Endothelial cell of umbilical vein (primary cell): ENCODE results near the gene ARPIN. TPM values are rescaled to one million over a fixed set of nuclear protein-coding genes. Genes with fewer than 3 reads are reported as not detected.
"Not testable (repeated sequence)": the region's sequence is repeated elsewhere in the genome, so short reads cannot be mapped to it uniquely, and the experiment has no call there.

Source experiments
- BruUV-seq: library from RNA; stranded (reverse); fragments of 400-500 nt; replicated peaks from 2 replicates; lab custom pipeline; 2021; lab: Mats Ljungman, UMichigan
- CTCF ChIA-PET: fragments of 300-600, 350-600 bp; sonication (Branson Sonifier 250); formaldehyde crosslinking; loops from one replicate; lab custom pipeline; 2021; ENCODE audit warnings: antibody characterized with exemption, inconsistent platforms; lab: Charles Lee
- POLR2A ChIA-PET: fragments of 300-600, 350-600 bp; sonication (Branson Sonifier 250); formaldehyde crosslinking; loops from one replicate; lab custom pipeline; 2021; ENCODE audit warnings: antibody characterized with exemption, inconsistent platforms; lab: Charles Lee
- DNase-seq: peaks from one replicate; pipeline ENCODE4 v3.0.0-alpha.2; 2011; ENCODE audit warnings: low read depth, low spot score
- FAIRE-seq: peaks from 2 replicates; lab custom pipeline; 2011; peaks lifted over from hg19 to GRCh38; lab: Jason Lieb, UNC
- H2AFZ ChIP-seq: 2 replicates; pipeline ENCODE4 v1.6.0; 2012; ENCODE audit warnings: low read depth, low read length, control low read depth, inconsistent platforms
- H3K27ac ChIP-seq: 2 replicates; pipeline ENCODE4 v1.5.1; 2011; ENCODE audit warnings: low read depth, mild to moderate bottlenecking, control low read depth, low read length, moderate library complexity; ENCODE audit not compliant: insufficient read depth
- H3K27me3 ChIP-seq, 2 experiments: 2 replicates each; pipeline versions ENCODE4 v1.6.0 to v1.6.1; 2011; ENCODE audit warnings: low read length in 2 of 2, mixed read lengths in 1 of 2; ENCODE audit not compliant: control insufficient read depth in 2 of 2, insufficient read depth in 2 of 2
- H3K36me3 ChIP-seq, 2 experiments: 2 replicates in 1 of 2; 3 replicates in 1 of 2; pipeline ENCODE4 v1.5.1; 2011; ENCODE audit warnings: low read length in 2 of 2, mild to moderate bottlenecking in 1 of 2, moderate library complexity in 1 of 2; ENCODE audit not compliant: control insufficient read depth in 2 of 2, insufficient read depth in 2 of 2; ENCODE audit errors: extremely low read depth in 1 of 2
- H3K4me1 ChIP-seq: 3 replicates; pipeline ENCODE4 v1.5.1; 2011; ENCODE audit warnings: mild to moderate bottlenecking, low read length; ENCODE audit not compliant: control insufficient read depth, insufficient read depth; ENCODE audit errors: extremely low read depth
- H3K4me2 ChIP-seq: 2 replicates; pipeline ENCODE4 v1.6.1; 2011; ENCODE audit warnings: low read length, control low read depth, mixed read lengths; ENCODE audit not compliant: insufficient read depth
- H3K4me3 ChIP-seq, 3 experiments: fragments of 200-600 bp in 1 of 3; sonication (generic), shearing (Covaris generic) in 1 of 3; replicated peaks in 1 of 3; 2 replicates each; pipeline ENCODE4 v1.5.1; 2011 to 2016; ENCODE audit warnings: control low read depth in 3 of 3, low read length in 3 of 3, mild to moderate bottlenecking in 2 of 3, inconsistent platforms in 1 of 3, low read depth in 1 of 3, moderate library complexity in 1 of 3; ENCODE audit not compliant: insufficient read depth in 1 of 3
- H3K79me2 ChIP-seq: 2 replicates; pipeline ENCODE4 v1.6.0; 2012; ENCODE audit warnings: low read length, inconsistent platforms; ENCODE audit not compliant: control insufficient read depth, insufficient read depth
- H3K9ac ChIP-seq: replicated peaks from 2 replicates; pipeline ENCODE3; 2011; ENCODE audit warnings: low read length, control low read depth; ENCODE audit not compliant: insufficient read depth; ENCODE audit errors: extremely low read depth
- H3K9me1 ChIP-seq: replicated peaks from 3 replicates; pipeline ENCODE4 v1.6.0; 2011; ENCODE audit warnings: mild to moderate bottlenecking, low read length; ENCODE audit not compliant: control insufficient read depth, insufficient read depth; ENCODE audit errors: extremely low read depth
- H3K9me3 ChIP-seq: replicated peaks from 2 replicates; pipeline ENCODE4 v1.5.1; 2012; ENCODE audit warnings: low read length, inconsistent platforms; ENCODE audit not compliant: control insufficient read depth, insufficient read depth
- H4K20me1 ChIP-seq: replicated peaks from 2 replicates; pipeline ENCODE3; 2011; ENCODE audit warnings: mild to moderate bottlenecking, low read length; ENCODE audit not compliant: control insufficient read depth, insufficient read depth; ENCODE audit errors: extremely low read depth
- CTCF ChIP-seq, 2 donors: IDR thresholded peaks; 1 replicate in 1 of 2; 2 replicates in 1 of 2; pipeline ENCODE4 v1.5.1; 2011; ENCODE audit warnings: low read length in 2 of 2, mild to moderate bottlenecking in 2 of 2, moderate library complexity in 2 of 2, control low read depth in 1 of 2, inconsistent platforms in 1 of 2, low read depth in 1 of 2; ENCODE audit not compliant: insufficient read depth in 1 of 2; ENCODE audit errors: extremely low read depth in 1 of 2
- EZH2 ChIP-seq: IDR thresholded peaks from 2 replicates; pipeline ENCODE4 v1.6.1; 2012; ENCODE audit warnings: borderline replicate concordance, low read depth, mild to moderate bottlenecking, moderate library complexity, low read length, inconsistent platforms; ENCODE audit not compliant: severe bottlenecking
- FOS ChIP-seq: IDR thresholded peaks from 2 replicates; pipeline ENCODE4 v1.6.1; 2011; ENCODE audit warnings: mild to moderate bottlenecking, low read length, moderate library complexity, borderline replicate concordance; ENCODE audit not compliant: insufficient read depth
- GATA2 ChIP-seq: IDR thresholded peaks from 2 replicates; pipeline ENCODE4 v1.7.0; 2011; ENCODE audit warnings: low read depth, mild to moderate bottlenecking, moderate library complexity, mixed read lengths, low read length; ENCODE audit not compliant: insufficient read length, insufficient read depth
- JUN ChIP-seq: IDR thresholded peaks from 2 replicates; pipeline ENCODE4 v1.6.1; 2011; ENCODE audit warnings: borderline replicate concordance, low read depth; ENCODE audit not compliant: insufficient read length, insufficient read depth
- MAX ChIP-seq: IDR thresholded peaks from 2 replicates; pipeline ENCODE4 v1.6.1; 2011; ENCODE audit not compliant: insufficient read depth, insufficient read length
- POLR2A ChIP-seq: IDR thresholded peaks from 2 replicates; pipeline ENCODE4 v1.6.1; 2012; ENCODE audit warnings: low read depth, mild to moderate bottlenecking, control low read depth, low read length
- POLR2AphosphoS5 ChIP-seq: IDR thresholded peaks from 2 replicates; pipeline ENCODE4 v1.6.1; 2012; ENCODE audit warnings: low read depth, mild to moderate bottlenecking, control low read depth, low read length, moderate library complexity; ENCODE audit not compliant: insufficient read depth
- dilution Hi-C: fragments of 300-500 bp; cut with MboI; formaldehyde crosslinking; loops from one replicate; pipeline ENCODE4 v1.15.0; 2019; ENCODE audit warnings: low sequenced_read_pairs; ENCODE audit not compliant: extremely low pct_ligation_motif_present
- intact Hi-C: fragments of 100-400 bp; cut with micrococcal nuclease; formaldehyde crosslinking; loops from one replicate; pipeline ENCODE4 v1.10.0; 2022
- polyA plus RNA-seq, 4 experiments: library from polyadenylated mRNA; depleted of rRNA in 3 of 4; stranded (reverse) in 3 of 4; unstranded in 1 of 4; fragments of >200 nt; gene quantifications; 2 replicates each; pipeline versions ENCODE4 v1.2.1 to v1.2.3, GENCODE V29; 2011 to 2012; ENCODE audit warnings: missing spikeins in 1 of 4
- total RNA-seq: library from RNA; stranded (reverse); gene quantifications from 2 replicates; pipeline ENCODE4 v1.2.3, GENCODE V29; 2021

ARPIN gene
- total and polyA plus RNA-seq, 2 donors (not counting 3 experiments of a cell fraction or from before 2014, with no cell fraction given): 13.0 to 23.3 TPM

- ChIA-PET POLR2A (no interaction called here), CTCF (no interaction called here)
- no peaks in the 10 kb centered on the region for H4K20me1 ChIP-seq
- H3K27ac ChIP-seq: no peak overlapping the region
- no peak for TF ChIP-seq POLR2A
- no peak for TF ChIP-seq MAX
- no peak for TF ChIP-seq EZH2
- TF ChIP-seq GATA2: no peak
- TF ChIP-seq JUN: no peak
- no peak for TF ChIP-seq POLR2AphosphoS5
- no peak for TF ChIP-seq FOS
- no peak for TF ChIP-seq CTCF (IDR thresholded peaks at IDR 0.05; ENCODE audit: extremely low read depth in 1 of 2, insufficient read depth in 1 of 2, low read depth in 1 of 2, low read length in 2 of 2)
- dilution Hi-C loops (loop anchor here (25.0 kb wide), 1 partner anchor 108 kb away; the partner anchor contains the start of gene MESP1), intact Hi-C loops (no loop called here)
- no peaks in the 10 kb centered on the region for H3K4me1 ChIP-seq
- no TSS peak for BruUV-seq
- no peak overlapping the region for H3K4me2 ChIP-seq
- H3K9me3 ChIP-seq: no peaks in the 10 kb centered on the region
- H3K27me3 ChIP-seq: no peaks in the 10 kb centered on the region
- no peak overlapping the region for H3K9ac ChIP-seq
- H3K36me3 ChIP-seq: peaks cover 0 to 4% of the 10 kb centered on the region in 2 experiments
- H3K9me1 ChIP-seq: no peaks in the 10 kb centered on the region
- H2AFZ ChIP-seq: no peak overlapping the region
- DNase-seq (no peak), FAIRE-seq (no peak)
- no peaks in the 10 kb centered on the region for H3K79me2 ChIP-seq
- no peak overlapping the region for H3K4me3 ChIP-seq
Observed at GRCh38 chr15:89870006-89870405, 42.7 kb downstream of the ARPIN start.

GRCh38 chr15:89869490-89869889, 43.3 kb downstream of the ARPIN start:
- dilution Hi-C loops: loop anchor here (25.0 kb wide), 1 partner anchor 107 kb away; the partner anchor contains the start of gene MESP1
- CTCF ChIA-PET: not testable (repeated sequence)

More at GRCh38 chr15:89869490-89869889, 43.3 kb downstream of the ARPIN start:
- H3K4me3 ChIP-seq, intact Hi-C loops, H3K9me3 ChIP-seq, BruUV-seq, POLR2A ChIA-PET, DNase-seq, H3K79me2 ChIP-seq, FAIRE-seq, H2AFZ ChIP-seq, H3K27me3 ChIP-seq, H3K27ac ChIP-seq, H4K20me1 ChIP-seq, H3K36me3 ChIP-seq, H3K4me2 ChIP-seq, H3K4me1 ChIP-seq, H3K9me1 ChIP-seq, H3K9ac ChIP-seq: not testable (repeated sequence)
